ENCODE results near the gene MAML3. TPM values are rescaled to one million over a fixed set of nuclear protein-coding genes. Genes with fewer than 3 reads are reported as not detected.

MAML3 gene
- total RNA-seq, 2 donors from 2014 or later: 11.8 to 14.6 TPM

- DNase-seq (no peak), ATAC-seq (no peak)
- intact Hi-C loops (cut with DNase I, micrococcal nuclease): no loop called here
Measured at GRCh38 chr4:139938414-139938813, 215.6 kb downstream of the MAML3 start.

- no peak for ATAC-seq
- no peak for DNase-seq
- intact Hi-C loops (cut with DNase I, micrococcal nuclease): no loop called here
Measured at GRCh38 chr4:139935911-139936310, 218.1 kb downstream of the MAML3 start.

GRCh38 chr4:139934708-139935195, 219.2 kb downstream of the MAML3 start:
- intact Hi-C loops (cut with DNase I, micrococcal nuclease): no loop called here
- ATAC-seq: no peak
- no peak for DNase-seq

GRCh38 chr4:139934057-139934707, 219.8 kb downstream of the MAML3 start:
- intact Hi-C loops (cut with DNase I, micrococcal nuclease): no loop called here
- ATAC-seq (no peak), DNase-seq (no peak)

- intact Hi-C loops (cut with DNase I, micrococcal nuclease): no loop called here
- DNase-seq (peak in 1 of 2 donors; percentile 45), ATAC-seq (peak; percentile 88)
Measured at GRCh38 chr4:139933541-139933940, 220.4 kb downstream of the MAML3 start.

- DNase-seq: no peak
- intact Hi-C loops (cut with DNase I, micrococcal nuclease): no loop called here
Measured at GRCh38 chr4:139933104-139933503, 220.9 kb downstream of the MAML3 start.

GRCh38 chr4:139924782-139925181, 229.2 kb downstream of the MAML3 start:
- DNase-seq (no peak), ATAC-seq (no peak)
- intact Hi-C loops (cut with DNase I, micrococcal nuclease): no loop called here

More at GRCh38 chr4:139933104-139933503, 220.9 kb downstream of the MAML3 start:
- no peak for ATAC-seq

- intact Hi-C loops (cut with DNase I, micrococcal nuclease): no loop called here
- DNase-seq (no peak), ATAC-seq (peak; percentile 27)
Measured at GRCh38 chr4:139922406-139923024, 231.5 kb downstream of the MAML3 start.

GRCh38 chr4:139921429-139922184, 232.4 kb downstream of the MAML3 start:
- intact Hi-C loops (cut with DNase I, micrococcal nuclease): no loop called here
- ATAC-seq: peak; percentile 95
- peak; percentile 26 to 30 for DNase-seq

- ATAC-seq (no peak), DNase-seq (no peak)
- intact Hi-C loops (cut with DNase I, micrococcal nuclease): no loop called here
Measured at GRCh38 chr4:139920486-139921002, 233.4 kb downstream of the MAML3 start.

GRCh38 chr4:139919521-139919920, 234.5 kb downstream of the MAML3 start:
- intact Hi-C loops (cut with DNase I, micrococcal nuclease): no loop called here
- DNase-seq: no peak
- ATAC-seq: no peak

- intact Hi-C loops (cut with DNase I, micrococcal nuclease): no loop called here
- ATAC-seq: no peak
- no peak for DNase-seq
Measured at GRCh38 chr4:139919004-139919403, 235.0 kb downstream of the MAML3 start.

- ATAC-seq: no peak
- no peak for DNase-seq
- intact Hi-C loops (cut with DNase I, micrococcal nuclease): no loop called here
Measured at GRCh38 chr4:139918591-139918990, 235.4 kb downstream of the MAML3 start.

GRCh38 chr4:139917896-139918295, 236.1 kb downstream of the MAML3 start:
- DNase-seq: no peak
- no peak for ATAC-seq
- intact Hi-C loops (cut with DNase I, micrococcal nuclease): no loop called here

GRCh38 chr4:139916041-139916440, 237.9 kb downstream of the MAML3 start:
- DNase-seq (no peak), ATAC-seq (no peak)
- intact Hi-C loops (cut with DNase I, micrococcal nuclease): no loop called here

GRCh38 chr4:139915037-139915436, 238.9 kb downstream of the MAML3 start:
- no peak for DNase-seq
- no peak for ATAC-seq
- intact Hi-C loops (cut with DNase I, micrococcal nuclease): no loop called here

GRCh38 chr4:139913995-139914598, 239.9 kb downstream of the MAML3 start:
- ATAC-seq (peak; percentile 51), DNase-seq (no peak)
- intact Hi-C loops (cut with DNase I, micrococcal nuclease): no loop called here

- DNase-seq (peak in 1 of 2 donors; percentile 32), ATAC-seq (peak; percentile 78)
- intact Hi-C loops (cut with DNase I, micrococcal nuclease): no loop called here
Measured at GRCh38 chr4:139913398-139913990, 240.5 kb downstream of the MAML3 start.

GRCh38 chr4:139912445-139912844, 241.5 kb downstream of the MAML3 start:
- intact Hi-C loops (cut with DNase I, micrococcal nuclease): no loop called here
- no peak for DNase-seq
- ATAC-seq: no peak
